Activated T-cell treated with anti-CD3 and anti-CD28 coated beads for 24 hours (primary cell): Measurements from ENCODE around the gene BCL2A1.
"Not testable (repeated sequence)": the region's sequence is repeated elsewhere in the genome, so short reads cannot be mapped to it uniquely, and the experiment has no call there.

Experiments
- DNase-seq: peaks from one replicate; pipeline ENCODE4 v3.0.0-alpha.2; 2020; ENCODE audit warnings: low read depth

BCL2A1 gene

GRCh38 chr15:79960502-79961212 is 10.3 kb downstream of the BCL2A1 start:
- DNase-seq, result no peak

DNA sequence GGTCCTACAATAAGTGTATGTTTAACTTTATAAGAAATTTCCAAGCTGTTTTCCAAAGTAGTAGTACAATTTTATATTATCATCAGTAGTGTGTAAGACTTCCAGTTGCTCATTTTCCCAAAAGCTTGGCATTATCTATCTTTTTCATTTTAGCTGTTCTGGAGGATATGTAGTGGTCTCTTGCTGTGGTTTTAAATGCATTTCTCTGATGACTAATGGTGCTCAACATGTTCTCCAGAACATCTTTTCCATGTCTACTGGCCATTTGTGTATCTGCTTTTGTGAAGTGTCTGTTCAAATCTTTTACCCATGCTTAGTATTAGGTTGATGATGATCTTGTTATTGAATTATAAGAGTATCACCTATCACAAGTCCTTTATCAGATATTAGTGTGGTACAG is 13.3 kb downstream of the BCL2A1 start:
- no peak for DNase-seq

DNA sequence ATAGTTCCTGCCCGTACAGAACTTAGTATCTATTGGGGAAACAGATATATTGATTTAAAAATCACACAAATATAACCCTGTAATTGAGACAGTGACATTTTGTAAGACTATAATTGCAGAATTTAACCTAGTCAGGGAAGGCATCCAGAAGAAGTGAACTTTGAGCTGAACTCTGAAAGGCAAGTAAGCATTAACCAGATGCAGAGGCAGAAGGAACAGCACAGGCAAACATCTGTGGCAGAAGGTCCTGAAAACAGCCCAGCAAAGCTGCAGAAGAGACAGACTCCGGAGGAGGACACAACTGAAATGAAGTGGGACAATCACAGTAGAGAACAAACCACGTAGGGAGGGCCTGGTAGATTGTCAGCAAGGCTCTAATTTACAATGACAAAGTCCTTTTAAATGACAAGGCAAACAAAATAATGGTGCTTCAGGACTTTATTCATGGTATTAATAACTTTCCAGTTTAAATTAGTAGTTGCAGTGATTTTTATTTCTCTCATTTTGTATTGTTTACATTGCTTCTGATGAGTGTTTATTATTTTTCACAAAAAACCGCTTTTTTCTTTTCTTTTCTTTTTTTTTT is 14.5 kb downstream of the BCL2A1 start:
- no peak for DNase-seq

- no peak for DNase-seq
Observed at GRCh38 chr15:79954661-79955060, 16.3 kb downstream of the BCL2A1 start.

DNA sequence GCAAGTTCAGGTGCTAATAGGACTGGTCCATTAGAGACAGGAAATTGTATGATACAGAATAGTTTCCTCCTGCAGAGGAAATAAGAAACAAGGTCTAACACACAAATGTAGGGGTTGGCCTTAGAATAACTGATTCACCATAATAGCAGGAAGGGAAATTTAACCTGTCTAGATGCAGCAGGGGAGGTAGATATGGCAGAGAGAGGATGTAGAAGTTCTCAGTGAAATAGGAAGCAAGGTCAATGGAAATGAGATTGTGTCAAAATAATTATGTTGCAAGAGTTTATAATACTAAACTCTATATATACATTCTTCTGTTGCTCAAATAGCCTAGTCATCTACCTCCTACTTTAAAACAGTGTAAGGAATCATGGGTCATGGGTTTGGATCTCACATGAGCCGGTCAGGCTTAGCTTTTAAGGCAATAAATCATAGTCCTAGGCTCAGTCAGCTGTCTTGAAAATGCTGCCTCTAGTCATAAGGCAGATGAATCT is 17.0 kb downstream of the BCL2A1 start:
- no peak for DNase-seq

DNA sequence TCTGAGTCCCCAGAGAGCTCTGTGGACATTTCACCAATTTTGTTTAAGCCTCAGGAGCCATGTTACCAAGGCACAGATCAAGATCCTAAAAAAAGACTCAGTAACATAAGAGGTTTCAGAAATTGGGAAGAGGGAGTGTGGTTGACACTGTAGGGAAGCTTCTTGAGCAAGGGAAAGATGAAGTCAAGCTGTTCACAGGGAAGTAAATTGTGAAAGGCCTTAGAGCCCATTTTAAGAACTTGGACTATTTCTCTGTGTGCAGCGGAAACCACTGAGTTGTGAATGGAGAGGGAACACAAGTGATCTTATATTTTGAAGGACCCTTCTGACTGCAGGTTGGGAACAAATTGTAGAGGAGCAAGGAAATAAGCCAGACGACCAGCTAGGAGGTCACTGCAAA is 18.7 kb downstream of the BCL2A1 start:
- no peak for DNase-seq

DNA sequence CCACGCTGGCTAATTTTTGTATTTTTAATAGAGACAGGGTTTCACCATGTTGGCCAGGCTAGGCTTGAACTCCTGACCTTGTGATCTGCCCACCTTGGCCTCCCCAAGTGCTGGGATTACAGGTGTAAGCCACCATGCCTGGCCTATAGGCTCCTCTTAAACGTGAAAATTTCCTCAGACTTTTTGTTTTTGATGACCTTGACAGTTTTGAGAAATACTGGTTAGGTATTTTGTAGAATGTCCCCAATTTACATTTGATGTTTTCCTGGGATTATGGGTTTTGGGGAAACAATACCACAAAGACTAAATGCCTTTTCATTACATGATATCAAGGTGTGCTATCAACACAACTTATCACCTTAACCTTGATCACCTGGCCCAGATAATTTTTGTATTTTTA is 20.7 kb downstream of the BCL2A1 start:
- no peak for DNase-seq

DNA sequence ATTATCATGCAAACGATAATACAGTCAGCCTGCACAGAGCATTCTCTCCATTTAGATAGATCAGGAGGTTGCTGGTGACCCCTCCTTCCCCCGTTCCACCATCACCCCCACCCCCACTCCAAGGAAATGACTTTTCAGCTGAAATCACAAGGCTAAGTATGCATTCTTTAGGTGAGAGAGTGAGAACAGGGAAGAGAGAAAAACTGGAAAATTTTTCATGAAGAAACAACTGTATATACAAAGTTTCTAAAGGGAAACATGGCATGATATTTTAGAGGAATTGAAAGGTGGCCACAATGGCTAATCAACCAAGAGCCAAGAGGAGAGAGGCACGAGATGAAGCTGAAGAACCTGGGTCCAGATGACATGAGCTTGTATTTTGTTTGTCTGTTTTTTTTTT is 22.2 kb downstream of the BCL2A1 start:
- no peak for DNase-seq

GRCh38 chr15:79948095-79948695 is 22.8 kb downstream of the BCL2A1 start:
- DNase-seq, result no peak

DNA sequence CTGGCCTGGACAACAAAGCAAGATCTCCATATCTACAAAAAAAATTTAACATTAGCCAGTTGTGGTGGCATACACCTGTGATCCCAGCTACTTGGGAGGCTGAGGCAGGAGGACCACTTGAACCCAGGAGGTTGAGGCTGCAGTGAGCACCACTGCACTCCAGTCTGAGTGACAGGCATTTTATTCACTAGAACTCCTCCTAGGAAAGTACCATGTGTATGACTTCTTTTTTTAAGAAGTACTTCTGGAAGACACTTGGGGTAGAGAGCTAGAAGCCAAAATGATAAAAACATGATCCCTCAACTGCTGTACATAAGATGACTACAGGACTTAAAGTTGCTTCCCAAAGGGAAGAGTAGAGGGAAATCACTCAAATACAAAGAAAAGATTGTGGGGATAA is 24.0 kb downstream of the BCL2A1 start:
- no peak for DNase-seq

GRCh38 chr15:79944622-79945021 is 26.4 kb downstream of the BCL2A1 start:
- no peak for DNase-seq

DNA sequence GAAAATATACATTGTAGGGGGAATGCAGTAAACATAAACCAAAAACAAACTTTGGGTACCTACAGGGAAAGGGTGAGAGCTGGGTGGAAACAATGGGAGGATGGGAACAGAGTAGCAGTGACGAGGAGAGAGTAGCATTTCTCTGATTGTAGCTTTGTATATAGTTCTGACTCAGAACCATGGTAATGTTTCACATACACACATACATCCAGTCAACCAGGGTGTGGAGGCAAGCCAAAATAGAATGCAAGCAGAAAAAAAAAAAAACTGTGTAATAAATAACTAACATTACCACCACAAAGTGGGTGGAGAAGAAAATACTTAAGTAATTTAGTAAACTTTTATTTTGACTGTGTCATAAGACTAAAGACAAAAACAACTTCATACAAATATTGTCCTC is 27.2 kb downstream of the BCL2A1 start:
- DNase-seq, result no peak

DNA sequence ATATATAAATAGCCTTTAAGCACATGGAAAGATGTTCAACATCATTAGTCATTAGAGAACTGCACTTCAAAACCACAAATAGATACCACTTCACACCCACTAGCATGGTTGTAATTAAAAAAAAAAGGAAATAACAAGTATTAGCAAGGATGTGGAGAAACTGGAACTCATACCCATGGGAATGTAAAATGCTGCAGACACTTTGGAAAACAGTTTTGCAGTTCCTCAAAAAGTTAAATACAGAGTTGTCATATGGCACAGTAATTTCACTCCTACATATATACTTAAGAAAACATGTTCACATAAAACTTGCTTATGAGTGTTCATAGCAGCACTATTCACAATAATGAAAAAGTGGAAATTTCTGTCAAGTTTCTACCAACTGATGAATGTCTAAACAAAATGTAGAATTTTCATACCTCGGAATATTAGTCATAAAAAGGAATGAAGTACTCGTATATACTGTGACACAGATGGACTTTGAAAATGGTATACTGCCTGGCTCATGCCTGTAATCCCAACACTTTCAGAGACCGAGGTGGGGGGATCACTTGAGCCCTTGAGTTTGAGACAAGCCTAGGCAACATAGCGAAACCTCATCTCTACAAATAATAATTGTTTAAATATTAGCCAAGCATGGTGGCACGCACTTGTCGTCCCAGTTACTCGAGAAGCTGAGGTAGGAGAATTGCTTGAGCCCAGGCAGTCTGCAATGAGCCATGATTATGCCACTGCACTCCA is 28.1 kb downstream of the BCL2A1 start:
- DNase-seq, result no peak

DNA sequence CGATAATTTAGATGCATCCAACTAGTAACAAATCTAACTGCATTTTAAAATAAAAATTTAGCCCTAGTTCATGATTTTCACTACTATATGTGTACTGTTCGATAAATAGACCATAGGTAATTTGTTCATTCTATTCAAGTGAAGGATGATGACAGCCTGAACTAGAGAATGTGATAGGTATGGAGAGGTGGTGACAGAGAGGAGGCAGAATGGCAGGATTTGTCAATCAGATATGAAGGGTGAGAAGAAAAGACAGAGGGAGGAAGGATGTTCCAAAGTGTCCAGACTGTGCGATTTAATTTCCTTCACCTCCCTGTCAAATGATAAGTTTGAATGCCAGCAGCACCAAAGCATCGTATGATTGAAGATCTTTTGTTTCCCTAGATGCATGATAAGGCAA is 31.6 kb downstream of the BCL2A1 start:
- DNase-seq, result no peak

- no peak for DNase-seq
Observed at GRCh38 chr15:79938143-79938542, 32.9 kb downstream of the BCL2A1 start.

DNA sequence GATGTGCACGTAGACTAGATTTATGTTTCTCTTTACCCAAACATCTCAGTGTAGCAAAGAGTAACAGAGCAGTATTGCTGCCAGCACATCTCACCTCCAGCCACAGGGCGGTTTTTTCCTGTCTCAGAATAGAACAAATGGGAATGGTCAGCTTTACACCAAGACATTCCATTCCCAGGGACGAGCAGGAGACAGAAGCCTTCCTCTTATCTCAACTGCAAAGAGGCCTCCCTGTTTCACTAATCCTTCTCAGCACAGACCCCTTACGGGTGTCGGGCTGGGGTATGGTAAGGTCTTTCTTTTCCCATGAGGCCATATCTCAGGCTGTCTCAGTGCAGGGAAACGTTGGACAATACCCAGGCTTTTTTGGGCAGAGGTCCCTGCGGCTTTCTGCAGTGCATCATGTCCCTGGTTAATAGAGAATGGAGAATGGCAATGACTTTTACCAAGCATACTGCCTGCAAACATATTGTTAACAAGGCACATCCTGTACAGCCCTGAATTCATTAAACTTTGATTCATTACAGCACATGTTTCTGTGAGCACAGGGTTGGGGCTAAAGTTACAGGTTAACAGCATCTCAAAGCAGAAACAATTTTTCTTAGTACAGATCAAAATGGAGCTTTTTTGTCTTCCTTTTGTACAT is 35.3 kb downstream of the BCL2A1 start:
- DNase-seq, result not testable (repeated sequence)

- no peak for DNase-seq
Observed at GRCh38 chr15:79933231-79933630, 37.8 kb downstream of the BCL2A1 start.

- DNase-seq, result no peak
Observed at GRCh38 chr15:79932447-79932846, 38.5 kb downstream of the BCL2A1 start.

DNA sequence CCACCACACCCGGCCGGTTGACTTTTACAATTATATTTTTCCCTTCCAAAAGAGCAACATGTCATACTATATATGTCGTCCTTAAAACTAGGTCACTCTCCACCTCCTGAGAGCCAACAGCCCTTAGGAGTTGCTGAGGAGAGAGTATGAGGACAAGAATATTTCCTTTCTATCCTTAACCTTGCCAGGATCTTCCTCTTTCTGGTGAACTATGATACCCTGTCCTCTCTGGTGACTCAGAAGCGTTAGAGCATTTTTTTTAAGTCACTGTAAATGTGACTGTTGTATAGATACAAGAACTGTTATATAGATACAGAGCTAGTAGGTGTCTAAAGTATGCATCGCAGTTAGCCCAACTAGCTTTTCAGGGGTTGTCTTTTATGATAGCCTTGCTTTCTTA is 40.5 kb downstream of the BCL2A1 start:
- no peak for DNase-seq

DNA sequence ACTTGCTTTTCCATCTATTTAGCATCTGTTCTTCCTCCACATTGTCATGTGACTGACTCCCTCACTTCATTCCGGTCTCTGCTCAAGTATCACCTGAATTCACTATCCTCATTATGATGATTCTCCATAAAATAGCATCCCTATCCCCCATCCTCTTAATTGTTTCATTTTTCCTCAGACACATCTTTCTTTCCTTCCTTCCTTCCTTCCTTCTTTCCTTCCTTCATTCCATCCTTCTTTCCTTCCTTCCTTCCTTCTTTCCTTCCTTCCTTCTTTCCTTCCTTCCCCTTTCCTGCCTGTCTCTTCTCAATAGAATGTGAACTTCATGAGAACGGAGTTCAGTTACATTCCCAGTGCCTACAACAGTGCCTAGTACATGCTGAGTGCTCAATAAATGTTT is 41.6 kb downstream of the BCL2A1 start:
- no peak for DNase-seq

GRCh38 chr15:79926116-79926515 is 44.9 kb downstream of the BCL2A1 start:
- DNase-seq, result not testable (repeated sequence)

GRCh38 chr15:79924379-79924778 is 46.6 kb downstream of the BCL2A1 start:
- no peak for DNase-seq
